OCI-M2 (cell line): ENCODE data around the gene CDRT15L2.
"Not testable (repeated sequence)": the region's sequence is repeated elsewhere in the genome, so short reads cannot be mapped to it uniquely, and the experiment has no call there.

Experiments
- DNase-seq: peaks from one replicate; lab custom pipeline; 2025; ENCODE audit not compliant: unreplicated experiment; lab: John Stamatoyannopoulos, UW

CDRT15L2 gene

GRCh38 chr17:20573216-20573615 is 6.3 kb upstream of the CDRT15L2 start:
- not testable (repeated sequence) for DNase-seq

DNA sequence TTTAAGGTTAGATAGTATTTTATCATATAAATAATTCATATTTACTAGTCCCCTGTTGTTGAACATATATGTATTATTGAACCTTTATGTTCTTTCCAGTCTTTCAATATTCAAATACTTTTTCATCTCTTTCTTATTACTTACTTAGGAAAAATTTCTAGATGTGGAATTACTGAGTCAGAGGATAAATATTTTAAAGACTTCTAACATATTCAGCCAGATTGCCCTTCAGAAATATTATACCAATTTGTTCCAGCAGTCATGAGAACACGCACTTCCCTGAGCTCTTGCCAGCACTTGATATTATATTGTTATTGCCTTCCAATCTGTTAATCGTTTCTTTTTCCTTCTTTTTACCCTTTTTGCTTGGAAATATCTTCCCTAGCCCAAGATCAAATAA is 4.5 kb upstream of the CDRT15L2 start:
- not testable (repeated sequence) for DNase-seq

DNA sequence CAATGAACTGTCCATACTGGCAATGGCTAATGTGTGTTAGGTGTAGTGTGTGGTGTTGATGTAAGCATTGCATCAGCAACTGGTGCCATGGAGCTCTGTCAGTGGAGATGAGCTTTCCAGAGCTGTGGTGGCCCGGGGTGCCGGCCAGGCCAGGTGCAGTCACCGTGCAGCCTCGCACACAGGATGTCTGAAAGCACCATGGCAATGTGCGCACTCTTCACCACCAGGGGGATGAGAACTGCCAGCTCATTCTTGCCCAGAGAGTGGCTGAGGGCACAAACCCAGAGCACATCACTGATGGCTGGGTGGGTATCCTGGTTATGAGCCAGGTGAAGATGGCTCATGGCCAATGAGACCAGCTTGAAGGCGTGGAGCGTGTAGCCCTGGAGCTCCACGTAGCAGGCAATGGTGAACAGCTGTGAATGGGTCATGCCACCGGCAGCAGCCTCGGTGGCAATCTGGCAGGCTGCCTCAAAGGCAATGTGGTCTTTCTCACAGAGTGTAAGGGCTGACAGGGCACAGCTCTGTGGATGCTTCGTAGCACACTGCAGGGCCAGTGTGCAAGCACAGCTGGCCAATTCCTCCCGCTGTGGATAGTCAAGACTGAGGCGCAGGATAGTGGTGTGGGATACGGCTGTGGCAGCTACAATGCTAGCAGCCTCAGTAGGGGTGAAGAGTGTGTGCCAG is 4.5 kb downstream of the CDRT15L2 start:
- DNase-seq: not testable (repeated sequence)

GRCh38 chr17:20588744-20589453 is 9.4 kb downstream of the CDRT15L2 start:
- not testable (repeated sequence) for DNase-seq

GRCh38 chr17:20589454-20589810 is 9.9 kb downstream of the CDRT15L2 start:
- DNase-seq: not testable (repeated sequence)

- not testable (repeated sequence) for DNase-seq
Measured at GRCh38 chr17:20591040-20591439, 11.5 kb downstream of the CDRT15L2 start.

DNA sequence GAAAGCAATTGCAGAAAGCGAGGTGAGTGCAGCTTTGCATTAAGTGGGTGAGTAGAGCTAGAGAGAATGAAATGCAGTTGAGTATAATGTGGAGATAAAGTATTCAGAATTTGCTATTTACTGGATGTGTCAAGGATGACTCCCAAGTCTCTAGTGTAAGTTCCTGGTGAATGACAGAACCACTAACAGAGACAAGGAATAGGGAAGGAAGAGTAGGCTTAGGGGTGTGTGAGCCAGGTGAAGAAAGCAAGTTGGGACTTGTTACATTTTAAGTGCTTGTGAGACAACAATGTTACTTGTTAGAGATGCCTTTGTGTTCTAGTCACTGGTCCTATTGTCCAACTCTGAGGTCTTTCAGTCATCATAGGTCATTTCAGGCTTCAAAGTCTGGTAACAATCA is 26.0 kb downstream of the CDRT15L2 start:
- DNase-seq: not testable (repeated sequence)

DNA sequence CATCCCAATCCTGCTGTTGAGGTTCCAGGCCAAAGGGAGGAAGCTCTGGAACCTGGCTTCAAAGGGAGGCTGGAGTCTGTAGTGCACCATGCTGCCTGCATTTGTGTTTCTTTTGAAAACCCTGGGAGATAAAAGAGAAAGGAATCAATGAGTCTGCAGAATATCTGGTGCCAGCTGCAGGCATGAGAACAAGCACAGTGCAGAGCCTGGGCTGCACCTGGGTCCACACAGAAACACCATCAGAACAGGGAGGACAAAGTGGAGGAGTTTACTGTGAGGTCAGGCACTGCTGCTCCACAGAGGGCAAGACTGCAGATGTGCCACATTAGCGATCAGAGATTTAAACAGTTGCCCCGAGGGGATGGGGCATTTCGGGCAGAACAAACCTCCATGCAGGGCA is 30.0 kb downstream of the CDRT15L2 start:
- not testable (repeated sequence) for DNase-seq

- no peak for DNase-seq
Measured at GRCh38 chr17:20611309-20611708, 31.8 kb downstream of the CDRT15L2 start.

- no peak for DNase-seq
Measured at GRCh38 chr17:20612635-20613034, 33.1 kb downstream of the CDRT15L2 start.

- DNase-seq: no peak
Measured at GRCh38 chr17:20613248-20613647, 33.7 kb downstream of the CDRT15L2 start.

DNA sequence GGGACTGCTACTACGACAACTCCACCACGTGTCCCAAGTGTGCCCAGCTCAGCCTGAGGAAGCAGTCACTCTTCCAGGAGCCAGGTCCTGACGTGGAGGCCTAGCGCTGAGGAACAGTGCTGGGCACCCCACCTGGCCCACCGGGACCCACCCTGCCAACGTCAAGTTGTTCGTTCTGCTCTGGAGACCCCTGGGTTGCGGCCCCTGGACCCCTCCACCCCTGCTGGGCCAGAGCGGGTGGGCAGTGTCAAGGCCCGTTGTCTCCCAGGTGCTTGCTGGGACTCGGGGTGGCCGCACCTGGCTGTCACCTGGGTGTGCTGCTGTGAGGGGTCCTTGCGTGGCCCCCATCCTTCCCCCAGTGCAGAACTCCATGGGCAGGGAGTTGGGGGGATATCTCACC is 34.4 kb downstream of the CDRT15L2 start:
- DNase-seq: no peak

DNA sequence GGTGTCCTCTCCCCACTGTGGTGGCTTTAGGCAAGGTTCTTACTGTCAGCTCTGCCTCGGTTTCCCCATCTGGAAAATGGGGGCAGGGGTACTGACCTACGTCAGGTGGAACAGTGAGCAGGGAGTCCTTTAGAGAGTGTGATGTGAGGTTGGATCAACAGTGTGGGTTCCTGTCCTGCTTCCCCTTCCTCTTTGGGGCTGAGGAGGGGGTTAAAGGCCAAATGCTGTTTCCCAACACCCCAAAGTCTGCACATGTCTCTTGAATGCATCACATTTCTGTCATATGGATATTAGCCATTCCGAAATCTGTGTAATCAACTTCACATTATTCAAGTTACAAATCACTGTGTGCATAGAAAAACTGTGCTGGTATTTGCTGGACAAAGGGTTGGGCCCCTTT is 35.9 kb downstream of the CDRT15L2 start:
- DNase-seq: not testable (repeated sequence)
